HG03439 (cell line): Measurements from ENCODE around the gene DPP10.

ENCODE experiments used
- ATAC-seq: cut with Tn5 transposase; IDR thresholded peaks from one replicate; pipeline ENCODE4 v1.9.1; 2021; ENCODE audit warnings: mild to moderate bottlenecking, moderate library complexity; ENCODE audit not compliant: unreplicated experiment

The DPP10 gene

DNA sequence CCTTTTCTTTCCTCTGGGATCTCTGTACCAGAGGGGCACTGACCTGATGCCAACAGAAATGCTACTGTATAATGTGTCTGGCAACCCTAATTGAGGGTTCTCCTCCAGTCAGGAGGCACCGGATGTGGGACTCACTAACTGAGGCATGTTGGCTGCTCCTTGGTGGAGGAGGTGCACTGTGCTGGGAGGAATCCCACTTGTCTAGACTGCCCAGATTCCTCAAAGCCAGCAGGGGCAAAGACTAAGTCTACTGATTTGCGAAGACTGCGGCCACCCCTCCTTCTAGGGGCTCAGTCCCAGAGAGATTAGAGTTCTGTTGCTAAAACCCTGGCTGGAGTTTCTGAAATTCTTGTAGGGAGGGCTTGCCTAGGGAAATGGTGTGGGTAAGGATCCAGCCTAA, 1192.1 kb downstream of the DPP10 start:
- no peak for ATAC-seq

DNA sequence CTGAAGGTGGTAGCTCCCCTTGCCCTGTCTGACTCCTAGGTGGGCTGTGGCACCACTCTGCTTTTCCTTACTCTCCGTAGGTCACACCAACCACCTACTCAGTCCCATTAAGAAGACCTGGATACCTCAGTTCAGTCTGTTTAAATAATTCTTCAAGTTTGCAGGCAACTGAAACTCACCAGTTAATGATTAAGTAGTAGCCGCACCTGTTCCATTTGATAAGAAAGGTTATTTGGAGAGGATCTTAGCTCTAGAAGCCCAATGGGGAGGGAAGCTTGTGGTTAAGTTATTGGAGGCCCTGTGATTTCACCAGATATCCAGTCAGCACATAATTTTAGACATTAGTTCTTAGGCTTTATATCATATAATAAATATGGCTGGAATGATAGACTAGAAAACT, 1193.0 kb downstream of the DPP10 start:
- no peak for ATAC-seq

DNA sequence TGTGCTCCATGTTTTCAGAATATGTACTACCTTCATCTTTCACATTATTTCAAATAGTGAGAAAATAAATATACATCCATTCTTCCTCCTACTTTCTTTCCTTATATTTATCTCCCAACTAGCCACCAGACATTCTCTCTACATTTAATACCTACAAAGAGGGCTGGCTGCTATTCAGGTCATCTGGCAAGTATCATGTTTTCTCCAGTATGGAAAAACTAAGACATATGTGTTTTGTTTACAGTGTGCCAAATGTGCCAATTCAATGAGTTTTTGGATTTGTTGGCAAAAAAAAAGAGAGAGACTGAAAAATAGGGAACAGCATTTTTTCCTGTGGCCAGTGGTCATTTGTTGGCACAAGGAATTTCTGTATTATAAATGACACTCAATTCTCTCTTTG, 1207.3 kb downstream of the DPP10 start:
- no peak for ATAC-seq

DNA sequence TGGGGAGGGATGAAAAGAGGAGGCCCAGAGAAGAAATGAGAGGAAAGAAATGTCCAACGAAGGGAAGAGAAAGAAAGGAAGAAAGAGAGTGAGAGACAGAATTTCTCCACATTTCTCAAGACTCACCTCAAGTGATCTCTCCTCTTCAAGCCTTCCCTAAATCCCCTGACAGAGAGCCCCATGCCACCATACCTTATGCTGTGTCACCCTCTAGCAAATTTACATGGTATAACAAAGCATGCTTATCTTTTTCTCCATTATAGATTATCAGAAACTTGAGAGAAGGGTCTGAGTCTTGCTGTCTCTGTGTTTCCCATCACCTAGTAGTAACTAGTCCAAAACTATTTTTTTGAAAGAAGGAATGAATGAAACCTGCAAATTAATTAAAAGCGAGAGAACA, 1208.4 kb downstream of the DPP10 start:
- no peak for ATAC-seq

DNA sequence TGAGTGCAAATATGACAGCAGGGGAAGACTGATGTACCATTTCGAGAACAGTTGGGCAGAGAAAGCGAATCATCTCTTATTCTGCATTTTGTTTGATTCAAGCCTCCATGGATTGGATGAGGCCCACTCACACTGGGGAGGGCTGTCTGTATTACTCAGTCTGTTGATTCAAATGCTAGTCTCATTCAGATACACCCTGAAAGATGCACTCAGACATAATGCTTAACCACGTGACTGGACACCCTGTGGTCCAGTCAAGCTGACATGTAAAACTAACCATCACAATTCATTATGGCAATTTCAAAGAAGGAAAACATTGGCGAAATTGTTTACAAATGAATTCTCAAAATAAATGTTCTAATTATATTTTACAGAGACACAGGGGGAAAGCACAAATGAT, 1210.2 kb downstream of the DPP10 start:
- no peak for ATAC-seq

DNA sequence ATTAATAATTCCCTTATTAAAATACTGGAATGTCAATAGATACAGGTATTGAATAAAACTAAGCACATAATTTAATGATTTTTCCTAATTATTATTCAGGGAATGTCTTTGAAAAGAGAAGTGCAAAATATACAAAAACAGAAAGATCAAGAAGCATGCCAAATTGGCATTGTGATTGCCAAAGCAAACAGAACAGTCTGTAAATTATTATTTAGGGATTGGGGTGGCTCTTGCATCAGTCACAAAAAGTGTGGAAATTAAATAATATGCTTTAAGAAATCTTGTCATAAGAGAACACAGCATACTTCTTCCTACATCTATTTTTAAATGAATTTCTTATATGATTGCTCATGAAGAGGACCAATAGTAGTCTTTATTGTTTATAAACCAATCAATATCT, 1211.9 kb downstream of the DPP10 start:
- ATAC-seq = no peak

DNA sequence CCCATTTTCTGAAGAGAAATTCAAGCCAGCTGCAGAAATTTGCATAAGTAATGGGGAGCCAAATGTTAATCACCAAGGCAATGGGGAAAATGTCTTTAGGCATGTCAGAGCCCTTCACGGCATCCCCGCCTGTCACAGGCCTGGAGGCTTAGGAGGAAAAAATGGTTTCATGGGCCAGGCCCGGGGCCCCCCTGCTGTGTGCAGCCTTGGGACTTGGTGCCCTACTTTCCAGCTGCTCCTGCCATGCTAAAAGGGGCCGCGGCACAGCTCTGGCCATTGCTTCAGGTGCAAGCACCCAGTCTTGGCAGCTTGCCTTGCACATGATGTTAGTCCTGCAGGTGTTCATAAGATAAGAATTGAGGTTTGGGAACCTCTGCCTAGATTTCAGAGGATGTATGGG, 1235.7 kb downstream of the DPP10 start:
- ATAC-seq = no peak

DNA sequence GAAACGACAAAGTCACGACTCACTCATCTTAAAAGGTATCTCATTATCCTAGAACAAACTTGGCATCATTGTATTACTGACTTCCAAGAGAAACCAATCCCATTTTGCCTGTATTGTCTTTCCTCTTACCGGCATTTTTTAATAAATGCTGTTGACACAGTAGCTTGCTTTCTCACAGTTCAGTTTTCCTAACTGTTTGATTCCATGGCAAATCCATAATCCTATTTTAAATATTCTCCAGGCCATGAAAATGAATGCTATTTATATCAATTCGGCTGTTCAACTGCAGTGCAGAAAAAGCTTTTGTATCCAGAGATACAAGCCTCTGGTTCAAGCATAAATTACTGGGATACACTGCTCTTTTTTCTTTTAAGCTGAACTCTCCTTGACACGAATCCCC, 1241.9 kb downstream of the DPP10 start:
- ATAC-seq = no peak

DNA sequence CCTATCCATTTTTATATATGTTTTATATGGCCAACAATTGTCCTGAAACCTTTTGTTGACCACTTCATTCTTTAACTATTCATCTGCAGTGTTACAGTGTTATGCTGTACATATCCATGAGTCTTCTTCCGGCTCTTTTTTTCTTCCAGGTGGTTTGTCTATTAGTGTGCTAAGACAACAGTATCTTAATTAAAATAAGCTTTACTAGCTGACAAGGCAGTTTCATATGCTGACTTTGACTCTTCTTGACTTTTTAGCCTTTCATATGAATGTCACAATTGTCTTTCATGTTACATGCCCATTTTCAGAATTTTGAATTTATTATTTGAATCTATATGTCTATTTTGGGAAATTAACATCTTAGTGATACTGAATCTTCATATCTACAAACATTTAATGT, 1249.0 kb downstream of the DPP10 start:
- no peak for ATAC-seq

DNA sequence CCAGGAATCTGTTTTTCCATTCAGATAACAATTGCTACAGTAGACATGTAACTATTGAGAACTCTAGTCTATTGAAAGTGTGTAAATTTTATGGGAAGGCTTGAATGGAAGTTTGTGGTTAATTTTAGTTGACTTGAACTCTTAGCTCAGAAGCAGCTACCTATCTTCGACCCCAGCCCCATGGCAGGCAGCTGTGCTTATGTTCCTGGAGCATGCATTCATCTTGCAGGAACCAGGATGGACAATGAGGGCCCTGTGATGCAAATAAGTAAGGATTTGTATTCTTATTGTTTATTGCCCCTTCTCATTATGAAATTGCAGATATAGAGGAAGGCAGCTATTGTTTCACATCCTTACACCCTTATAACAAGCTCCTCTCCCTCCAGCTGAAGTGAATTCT, 1252.2 kb downstream of the DPP10 start:
- no peak for ATAC-seq

DNA sequence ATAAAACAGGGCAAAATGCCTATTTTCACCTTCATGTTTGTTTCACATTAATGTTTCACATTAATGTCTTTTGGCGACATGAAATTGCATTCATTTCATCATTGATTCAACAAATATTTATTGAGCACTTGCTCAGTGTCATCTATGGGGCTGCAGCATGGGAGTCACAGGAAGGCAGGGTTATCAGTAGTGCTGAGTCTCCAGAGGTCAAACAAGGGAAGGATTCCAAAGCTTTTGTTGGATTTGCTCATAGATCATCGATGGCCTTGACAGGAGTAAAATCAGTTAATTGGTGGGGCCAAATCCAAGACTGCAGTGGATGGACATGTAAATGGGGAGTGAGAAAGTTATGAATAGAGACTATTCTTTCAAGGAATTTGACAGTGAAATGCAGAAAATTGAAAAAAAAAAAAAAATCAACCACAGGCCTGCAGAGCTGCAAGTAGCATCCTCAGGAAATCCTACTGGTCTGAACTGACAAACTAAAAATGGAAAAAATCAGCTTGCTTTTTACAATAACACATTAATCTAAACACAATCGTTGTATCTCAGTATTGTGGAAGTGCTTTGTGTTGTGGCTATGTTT, 1290.8 kb downstream of the DPP10 start:
- ATAC-seq = no peak

DNA sequence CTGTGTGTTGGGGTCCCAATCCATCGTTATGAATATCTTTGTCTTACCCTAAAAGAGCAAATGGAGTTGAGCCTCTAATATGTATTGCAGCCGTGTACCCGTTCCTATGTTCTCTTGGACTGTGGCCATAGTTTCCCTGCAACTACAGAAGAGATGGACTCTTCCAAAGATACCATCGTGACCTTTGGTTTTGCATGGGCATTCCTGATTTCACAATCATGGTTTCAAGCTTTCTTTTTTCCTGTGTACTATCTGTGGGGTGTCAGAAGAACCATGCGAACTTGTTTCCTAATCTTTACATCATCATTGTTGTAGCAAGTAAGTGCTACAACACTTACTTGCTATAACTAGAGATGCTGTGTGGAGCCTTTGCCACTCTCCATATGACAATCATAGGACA, 1295.7 kb downstream of the DPP10 start:
- no peak for ATAC-seq

DNA sequence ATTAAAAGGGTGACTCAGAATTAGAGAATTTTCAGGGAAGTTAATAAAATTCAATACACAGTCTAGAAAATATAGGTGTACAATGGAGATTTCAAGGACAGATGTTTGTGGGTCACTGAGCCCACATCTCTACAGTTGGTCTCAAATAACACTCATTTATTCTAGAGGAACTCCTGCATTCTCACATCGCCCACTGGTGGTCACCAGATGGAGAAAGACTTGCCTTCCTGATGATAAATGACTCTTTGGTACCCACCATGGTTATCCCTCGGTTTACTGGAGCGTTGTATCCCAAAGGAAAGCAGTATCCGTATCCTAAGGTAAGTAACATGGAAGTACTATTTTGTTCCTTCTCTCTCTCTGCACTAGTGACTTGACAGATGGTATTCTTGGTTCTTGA, 1297.1 kb downstream of the DPP10 start:
- ATAC-seq = no peak

DNA sequence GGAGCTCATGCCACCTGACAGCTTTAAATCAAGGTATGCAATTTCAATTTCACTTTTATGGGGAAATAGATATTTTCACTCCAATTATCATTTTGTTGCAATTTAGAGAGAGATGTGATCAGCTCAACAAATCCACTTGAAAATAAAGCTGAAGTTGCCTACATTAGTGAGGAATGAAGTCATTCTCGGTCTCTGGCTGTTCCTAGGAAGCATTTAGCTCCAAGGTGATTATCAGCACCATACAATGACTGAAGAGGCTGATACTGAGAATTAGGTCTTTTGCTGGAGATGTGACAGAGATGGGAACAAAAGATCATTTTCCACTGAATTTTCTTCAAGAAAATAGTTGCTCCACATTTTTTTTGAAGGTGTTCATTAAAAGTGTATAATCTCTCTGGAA, 1303.7 kb downstream of the DPP10 start:
- ATAC-seq = no peak

DNA sequence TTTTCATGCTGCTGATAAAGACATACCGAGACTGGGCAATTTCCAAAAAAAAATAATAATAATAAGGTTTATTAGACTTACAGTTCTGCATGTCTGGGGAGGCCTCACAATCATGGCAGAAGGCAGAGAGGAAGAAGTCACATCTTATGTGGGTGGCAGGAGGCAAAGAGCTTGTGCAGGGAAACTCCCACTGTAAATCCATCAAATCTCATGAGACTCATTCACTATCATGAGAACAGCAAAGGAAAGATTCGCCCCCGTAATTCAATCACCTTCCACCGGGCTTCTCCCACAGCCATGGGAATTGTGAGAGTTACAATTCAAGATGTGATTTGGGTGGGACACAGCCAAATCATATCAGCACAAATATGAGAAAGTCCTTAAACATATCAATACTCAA, 1314.8 kb downstream of the DPP10 start:
- no peak for ATAC-seq

DNA sequence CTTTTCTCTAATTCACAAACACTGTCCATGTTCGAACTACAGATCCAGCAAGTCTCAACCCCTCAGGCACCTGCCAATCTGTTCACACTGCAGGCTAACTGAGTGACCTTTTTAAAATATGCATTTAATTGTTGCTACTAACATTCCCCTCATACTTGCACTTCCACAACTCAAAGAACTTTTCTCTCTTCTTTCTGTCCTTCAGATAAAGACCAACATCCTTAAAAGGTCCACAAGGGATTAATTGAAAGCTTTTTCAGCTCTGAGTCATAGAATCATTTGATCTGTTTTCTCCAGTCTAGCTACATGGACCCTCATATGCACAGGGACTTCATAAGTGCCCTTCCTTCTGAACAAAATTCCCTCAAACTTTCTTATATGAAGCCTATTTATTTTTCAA, 1321.2 kb downstream of the DPP10 start:
- ATAC-seq = no peak

DNA sequence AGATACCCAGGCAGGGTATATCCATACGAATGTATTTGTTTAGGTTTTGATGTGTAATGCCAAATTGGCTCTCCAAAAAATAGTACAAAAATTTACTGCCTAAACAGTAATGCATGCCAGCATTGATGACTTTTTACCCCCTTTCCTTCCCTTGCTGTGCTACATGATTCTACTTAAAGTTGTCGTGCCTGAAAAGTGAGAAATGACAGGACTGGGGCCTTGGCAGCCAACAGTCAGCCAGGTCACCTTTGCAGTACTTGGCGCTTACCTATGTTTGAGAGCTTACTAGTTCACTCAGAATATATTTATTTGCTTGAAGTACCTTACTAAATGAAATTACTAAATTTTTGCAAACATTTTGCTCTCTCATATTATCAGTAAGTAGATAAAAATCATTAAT, 1329.1 kb downstream of the DPP10 start:
- ATAC-seq = no peak

DNA sequence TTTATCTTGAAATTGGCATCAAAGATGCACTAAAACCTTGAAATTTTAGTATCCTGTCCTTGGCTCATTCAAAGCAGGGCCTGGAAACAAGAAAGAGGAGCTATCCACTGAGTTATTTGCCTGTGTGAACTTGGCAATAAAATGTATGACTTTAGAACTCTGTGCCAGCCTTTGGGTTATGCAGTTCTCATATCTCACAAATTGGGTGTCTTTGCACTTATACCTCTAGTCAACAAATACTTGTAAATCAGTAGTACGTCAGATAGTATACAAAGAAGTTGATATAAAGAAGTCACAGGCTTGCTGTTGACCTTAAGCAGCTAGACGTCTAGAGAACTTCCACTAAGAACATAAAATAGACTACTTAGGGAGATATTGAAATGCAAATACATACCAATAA, 1331.9 kb downstream of the DPP10 start:
- no peak for ATAC-seq

DNA sequence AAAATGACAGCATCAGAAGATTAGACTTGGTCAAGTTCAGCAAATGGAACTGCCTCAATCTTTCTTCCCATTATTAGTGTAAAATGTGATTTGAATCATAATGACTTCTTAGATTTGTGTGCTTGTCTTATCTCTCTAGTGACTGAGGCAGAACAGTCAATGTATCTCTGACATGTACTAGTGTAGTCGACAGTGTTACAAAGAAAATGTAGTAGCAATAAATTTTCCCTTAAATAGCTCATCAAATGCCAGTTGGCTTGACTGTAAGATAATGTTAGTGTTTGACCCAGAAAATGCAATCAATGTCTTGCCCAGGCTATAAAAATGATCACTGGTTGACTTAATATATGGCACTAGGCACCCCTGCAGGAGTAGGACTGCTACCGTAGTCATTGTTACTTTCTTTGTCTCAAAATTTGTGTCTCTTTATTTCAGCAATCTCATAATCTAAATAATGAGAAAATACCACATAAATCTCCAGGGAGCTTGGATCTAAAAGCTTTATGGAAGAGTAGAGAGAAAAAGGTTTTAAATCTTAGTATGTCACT, 1336.7 kb downstream of the DPP10 start:
- no peak for ATAC-seq

DNA sequence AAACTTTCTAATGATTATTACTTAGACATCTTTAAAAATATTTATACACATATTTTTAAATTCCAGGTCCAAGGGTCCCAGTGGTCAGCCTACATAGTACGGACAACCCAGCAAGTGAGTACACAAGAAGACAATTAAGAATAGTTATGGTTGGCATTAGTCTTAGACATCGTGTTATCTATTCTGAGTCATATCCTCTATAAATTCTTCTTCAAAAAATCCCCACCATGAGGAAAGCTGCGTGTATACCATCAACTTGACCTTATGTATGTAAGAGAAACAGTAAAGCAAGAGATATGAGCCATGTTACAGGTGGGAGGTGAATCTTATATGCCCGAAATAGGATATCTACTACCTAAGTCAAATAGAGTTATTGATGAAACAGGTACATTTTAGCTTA, 1339.8 kb downstream of the DPP10 start:
- ATAC-seq = no peak

DNA sequence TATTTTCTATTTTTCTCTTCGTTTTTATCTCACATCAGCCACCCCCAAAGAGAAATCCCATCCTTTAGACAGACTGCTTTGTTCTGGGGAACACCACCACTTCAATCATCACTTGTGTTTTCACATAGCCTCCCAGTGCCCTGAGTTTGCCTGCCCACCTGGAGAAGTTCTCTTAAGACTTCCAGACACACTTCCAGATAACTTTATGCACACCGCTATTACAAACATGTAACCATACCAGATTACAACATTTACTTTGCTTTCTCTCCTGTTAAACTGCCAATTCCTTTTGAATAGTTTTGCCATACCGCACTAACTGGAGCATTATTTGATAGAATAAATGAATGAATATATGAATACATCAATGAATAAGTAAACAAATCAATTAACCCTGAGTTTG, 1353.6 kb downstream of the DPP10 start:
- ATAC-seq = no peak

DNA sequence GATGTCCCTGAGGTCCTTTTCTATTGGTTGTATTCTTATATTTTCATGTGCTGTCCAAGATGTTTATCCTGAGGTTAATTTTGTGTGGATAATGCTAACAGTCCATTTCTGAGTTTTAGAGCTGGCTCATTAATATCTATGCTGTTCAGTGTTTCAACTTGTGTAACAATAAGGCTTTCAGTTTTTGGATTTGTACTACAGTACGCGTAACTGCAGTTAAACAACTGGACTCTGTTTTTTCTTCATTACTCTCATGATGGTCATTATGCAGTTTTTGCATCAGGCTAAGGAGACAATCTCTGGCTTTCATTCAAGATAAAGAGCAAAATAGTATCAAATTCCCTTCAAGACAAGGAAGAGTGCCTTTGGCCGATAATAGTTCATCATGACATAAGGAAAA, 1364.8 kb downstream of the DPP10 start:
- ATAC-seq = no peak

DNA sequence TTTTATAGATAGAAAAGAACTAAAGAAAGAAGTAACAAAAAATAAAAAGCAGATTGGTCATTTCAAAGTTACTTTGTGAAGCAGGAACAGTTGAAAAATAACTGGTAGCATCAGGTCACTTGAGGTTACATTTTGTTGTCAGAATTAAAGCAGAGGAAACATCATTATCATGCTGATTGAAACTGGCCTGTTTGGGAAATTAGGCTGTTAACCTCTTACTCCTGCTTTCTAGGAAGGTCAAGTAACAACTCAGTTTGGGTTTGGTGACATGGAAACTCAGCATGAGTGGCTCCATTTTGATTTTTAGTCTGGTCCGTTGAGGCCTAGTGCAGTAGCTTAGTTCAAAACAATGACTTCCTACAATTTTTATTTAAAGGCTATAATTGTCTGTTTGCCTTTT, 1383.5 kb downstream of the DPP10 start:
- no peak for ATAC-seq
